Measurements from ENCODE around the gene IMMT.

DNA sequence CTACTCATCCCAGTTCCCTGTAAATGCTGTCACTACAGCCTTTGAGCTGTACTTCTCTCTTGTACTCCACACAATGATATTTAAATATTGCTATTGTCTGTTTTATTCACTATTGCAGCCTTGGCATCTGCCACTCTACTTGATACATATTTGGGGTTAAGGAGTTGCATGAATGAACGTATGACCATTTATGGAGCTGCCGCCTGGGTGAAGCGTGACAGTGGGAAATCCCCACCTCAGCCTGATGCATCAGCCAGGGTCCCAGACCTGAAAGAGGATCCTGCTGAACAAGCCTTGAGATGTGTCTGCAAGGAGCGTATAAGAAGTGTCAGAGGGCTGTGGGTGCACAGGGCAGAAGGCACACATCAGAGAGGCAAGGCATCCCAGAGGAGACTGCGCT is 43.1 kb upstream of the IMMT start:
- TF ChIP-seq POLR2AphosphoS5 (IDR thresholded peaks at IDR 0.05; ENCODE audit: low read depth) (no peak), GABPA (IDR thresholded peaks at IDR 0.05; ENCODE audit: low read depth) (no peak), SPI1 (IDR thresholded peaks at IDR 0.05; ENCODE audit: borderline replicate concordance, low read depth) (no peak)
- TF ChIP-seq, protein P1, sequence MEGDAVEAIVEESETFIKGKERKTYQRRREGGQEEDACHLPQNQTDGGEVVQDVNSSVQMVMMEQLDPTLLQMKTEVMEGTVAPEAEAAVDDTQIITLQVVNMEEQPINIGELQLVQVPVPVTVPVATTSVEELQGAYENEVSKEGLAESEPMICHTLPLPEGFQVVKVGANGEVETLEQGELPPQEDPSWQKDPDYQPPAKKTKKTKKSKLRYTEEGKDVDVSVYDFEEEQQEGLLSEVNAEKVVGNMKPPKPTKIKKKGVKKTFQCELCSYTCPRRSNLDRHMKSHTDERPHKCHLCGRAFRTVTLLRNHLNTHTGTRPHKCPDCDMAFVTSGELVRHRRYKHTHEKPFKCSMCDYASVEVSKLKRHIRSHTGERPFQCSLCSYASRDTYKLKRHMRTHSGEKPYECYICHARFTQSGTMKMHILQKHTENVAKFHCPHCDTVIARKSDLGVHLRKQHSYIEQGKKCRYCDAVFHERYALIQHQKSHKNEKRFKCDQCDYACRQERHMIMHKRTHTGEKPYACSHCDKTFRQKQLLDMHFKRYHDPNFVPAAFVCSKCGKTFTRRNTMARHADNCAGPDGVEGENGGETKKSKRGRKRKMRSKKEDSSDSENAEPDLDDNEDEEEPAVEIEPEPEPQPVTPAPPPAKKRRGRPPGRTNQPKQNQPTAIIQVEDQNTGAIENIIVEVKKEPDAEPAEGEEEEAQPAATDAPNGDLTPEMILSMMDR (IDR thresholded peaks at IDR 0.05; ENCODE audit: insufficient read depth, low read length): no peak
- TF ChIP-seq, protein P2, sequence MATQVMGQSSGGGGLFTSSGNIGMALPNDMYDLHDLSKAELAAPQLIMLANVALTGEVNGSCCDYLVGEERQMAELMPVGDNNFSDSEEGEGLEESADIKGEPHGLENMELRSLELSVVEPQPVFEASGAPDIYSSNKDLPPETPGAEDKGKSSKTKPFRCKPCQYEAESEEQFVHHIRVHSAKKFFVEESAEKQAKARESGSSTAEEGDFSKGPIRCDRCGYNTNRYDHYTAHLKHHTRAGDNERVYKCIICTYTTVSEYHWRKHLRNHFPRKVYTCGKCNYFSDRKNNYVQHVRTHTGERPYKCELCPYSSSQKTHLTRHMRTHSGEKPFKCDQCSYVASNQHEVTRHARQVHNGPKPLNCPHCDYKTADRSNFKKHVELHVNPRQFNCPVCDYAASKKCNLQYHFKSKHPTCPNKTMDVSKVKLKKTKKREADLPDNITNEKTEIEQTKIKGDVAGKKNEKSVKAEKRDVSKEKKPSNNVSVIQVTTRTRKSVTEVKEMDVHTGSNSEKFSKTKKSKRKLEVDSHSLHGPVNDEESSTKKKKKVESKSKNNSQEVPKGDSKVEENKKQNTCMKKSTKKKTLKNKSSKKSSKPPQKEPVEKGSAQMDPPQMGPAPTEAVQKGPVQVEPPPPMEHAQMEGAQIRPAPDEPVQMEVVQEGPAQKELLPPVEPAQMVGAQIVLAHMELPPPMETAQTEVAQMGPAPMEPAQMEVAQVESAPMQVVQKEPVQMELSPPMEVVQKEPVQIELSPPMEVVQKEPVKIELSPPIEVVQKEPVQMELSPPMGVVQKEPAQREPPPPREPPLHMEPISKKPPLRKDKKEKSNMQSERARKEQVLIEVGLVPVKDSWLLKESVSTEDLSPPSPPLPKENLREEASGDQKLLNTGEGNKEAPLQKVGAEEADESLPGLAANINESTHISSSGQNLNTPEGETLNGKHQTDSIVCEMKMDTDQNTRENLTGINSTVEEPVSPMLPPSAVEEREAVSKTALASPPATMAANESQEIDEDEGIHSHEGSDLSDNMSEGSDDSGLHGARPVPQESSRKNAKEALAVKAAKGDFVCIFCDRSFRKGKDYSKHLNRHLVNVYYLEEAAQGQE (IDR thresholded peaks at IDR 0.05; ENCODE audit: insufficient replicate concordance, low read depth): no peak
